NCI-H1092 treated with DMSO at 0.1 percent for 48 hours (cell line): ENCODE data around the gene SETD9.

ENCODE experiments used
- DNase-seq: peaks from one replicate; lab custom pipeline; 2025; lab: John Stamatoyannopoulos, UW

Gene SETD9

DNA sequence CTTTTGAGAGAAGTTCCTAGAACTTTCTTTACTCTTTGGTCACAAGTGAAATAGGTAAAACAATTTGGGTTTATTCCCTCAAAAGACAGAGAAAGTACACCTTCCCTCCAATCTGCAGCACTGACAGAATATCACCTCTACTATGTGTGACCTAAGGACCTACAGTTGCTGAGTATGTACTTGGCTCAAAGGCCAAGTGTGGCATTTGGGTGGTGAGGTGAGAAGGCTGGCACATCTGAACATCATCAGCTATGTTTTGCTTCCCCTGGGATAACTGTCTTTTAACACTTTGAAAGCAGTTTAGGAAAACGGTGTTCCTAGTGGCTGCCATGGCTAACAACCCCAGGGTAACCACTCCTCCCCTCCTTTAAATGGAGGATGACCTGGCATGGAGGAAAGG is 24.9 kb downstream of the SETD9 start:
- DNase-seq, result no peak

DNA sequence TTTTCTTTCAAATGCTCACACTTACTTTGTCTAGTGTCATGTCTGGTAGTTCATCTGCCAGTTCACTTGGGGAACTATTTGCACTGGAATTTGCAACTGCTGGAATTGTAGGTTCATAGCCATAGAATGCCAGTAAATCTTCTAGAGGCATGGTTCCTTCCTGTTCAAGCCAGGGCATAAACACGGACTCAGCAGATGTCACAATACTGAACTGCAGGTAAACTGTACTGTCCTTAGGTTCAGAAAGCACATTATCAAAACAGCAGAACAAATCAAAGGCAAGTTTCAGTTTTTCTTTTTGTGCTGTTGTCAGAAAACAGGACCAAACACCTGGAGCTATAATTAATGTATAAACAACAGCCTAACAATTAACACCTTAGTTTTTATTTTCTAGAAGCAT is 29.5 kb downstream of the SETD9 start:
- no peak for DNase-seq

DNA sequence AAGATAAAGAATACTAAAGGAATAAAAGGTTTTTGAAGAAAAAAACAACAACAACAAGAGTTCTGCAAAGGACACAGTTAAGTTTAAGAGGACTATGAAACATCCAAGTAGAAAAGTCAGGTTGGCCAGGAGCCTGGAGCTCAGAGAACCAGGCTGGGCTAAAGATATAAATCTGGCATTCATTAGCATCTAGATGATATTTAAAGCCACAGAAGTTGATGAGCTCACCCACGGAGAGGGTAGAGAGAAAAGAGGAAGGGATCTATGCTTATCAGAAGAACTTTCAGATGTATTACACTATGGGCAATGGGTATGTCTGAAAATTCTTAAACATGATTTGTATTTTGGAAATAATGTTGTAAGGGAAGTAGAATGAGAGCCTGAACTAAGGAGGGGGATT is 32.6 kb downstream of the SETD9 start:
- DNase-seq, result no peak

DNA sequence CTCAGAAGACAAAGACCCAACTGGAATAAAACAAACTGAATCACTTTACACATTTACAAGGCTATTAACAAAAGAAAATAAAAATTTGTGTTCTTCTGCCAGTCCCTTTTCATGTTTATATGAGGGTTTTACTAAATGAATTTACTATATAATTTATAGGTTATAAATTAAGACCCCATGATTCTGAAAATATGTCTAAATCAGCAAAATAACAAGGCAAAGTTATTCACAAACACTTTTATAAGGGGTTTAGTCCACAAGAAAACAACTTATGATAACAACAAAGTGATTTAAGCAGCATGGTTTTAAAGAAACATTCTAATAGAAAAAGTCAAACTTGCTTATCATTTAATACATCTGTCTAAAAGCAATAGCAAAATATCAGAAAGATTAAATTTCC is 37.7 kb downstream of the SETD9 start:
- no peak for DNase-seq

- peak; percentile 0 for DNase-seq
These were observed 41.3 kb downstream of the SETD9 start for GRCh38 chr5:56950626-56951125.

DNA sequence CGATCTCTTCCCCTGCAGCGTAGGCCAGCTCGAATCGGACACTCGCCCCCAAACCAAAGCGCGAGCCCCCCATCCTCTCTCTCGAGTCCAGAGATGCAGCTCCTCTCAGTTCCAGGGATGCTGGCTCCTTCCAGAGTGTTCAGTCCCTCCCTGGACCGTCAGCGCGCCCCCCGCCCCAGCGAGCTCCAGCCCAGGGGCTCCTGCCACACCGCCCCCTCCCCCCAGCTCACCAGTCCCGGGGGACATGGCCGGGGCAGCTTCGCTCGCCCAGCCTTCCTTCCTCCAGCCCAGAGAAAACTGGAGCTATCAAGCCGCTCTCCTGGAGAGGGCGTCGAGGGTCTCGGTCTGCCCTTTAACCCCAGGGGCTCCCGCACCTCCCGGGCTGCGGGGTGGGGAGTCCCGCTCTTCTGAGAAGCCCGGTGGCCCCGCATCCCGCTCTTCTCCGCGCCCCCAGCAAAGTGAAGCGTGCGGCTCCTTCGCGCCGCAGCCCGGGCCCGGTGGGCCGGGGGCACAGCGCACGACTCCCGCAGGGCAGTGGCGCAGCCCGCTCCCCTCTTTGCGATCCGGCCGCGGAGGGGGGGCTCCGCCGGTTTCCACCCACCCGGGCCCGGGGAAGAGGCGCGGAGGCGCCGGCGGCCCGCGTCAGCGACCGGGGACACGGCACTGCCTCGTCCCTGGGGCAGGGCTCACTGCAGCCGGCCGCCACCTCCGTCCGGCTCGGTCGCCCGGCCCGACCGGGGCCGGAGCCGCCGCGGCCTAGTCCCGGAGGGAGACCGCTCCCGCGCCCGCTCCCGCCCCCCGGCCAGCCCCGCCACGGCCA is 41.9 kb downstream of the SETD9 start:
- peak; percentile 6 for DNase-seq

DNA sequence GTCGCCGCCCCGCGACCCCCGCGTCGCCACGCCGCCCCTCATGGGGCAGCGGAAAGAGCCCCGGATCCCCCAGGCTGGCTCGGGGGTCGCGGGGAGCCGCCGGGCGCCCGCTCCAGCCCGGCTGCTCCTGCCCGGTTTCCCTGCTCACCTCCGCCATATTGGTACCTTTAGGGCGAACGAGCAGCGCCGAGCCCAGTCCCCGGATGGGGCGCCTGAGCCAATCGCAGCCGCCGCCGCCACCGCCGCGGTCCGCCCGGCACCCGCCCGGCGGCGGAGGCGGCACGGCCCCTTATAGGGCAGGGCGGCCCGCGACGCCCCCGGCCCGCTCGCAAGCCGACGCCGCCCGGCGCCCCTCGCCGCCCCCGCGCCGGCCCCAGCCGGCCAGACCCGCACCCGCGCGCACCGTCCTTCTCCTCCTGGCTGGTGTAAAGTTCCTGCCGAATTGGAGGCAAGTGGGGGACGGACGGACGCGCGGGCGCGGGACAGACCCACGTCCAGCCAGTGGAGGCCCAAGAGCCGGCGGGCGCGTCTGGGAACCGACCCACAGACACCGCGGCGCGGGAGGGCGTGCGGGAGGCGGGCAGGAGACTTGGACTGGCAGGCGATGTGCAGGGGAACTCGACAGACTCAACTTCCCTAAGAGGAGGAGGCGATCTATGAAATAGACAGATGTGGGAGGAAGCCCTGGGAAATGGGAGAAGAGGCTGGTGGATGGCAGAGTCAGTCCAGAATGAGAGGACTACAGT is 42.7 kb downstream of the SETD9 start, which contains the start of gene MIER3:
TSS of gene MIER3 (minus strand) at position 178 of the 746 bp plus-strand sequence. CDS start at position 157, 21 bp downstream.
- DNase-seq, result peak; percentile 17

DNA sequence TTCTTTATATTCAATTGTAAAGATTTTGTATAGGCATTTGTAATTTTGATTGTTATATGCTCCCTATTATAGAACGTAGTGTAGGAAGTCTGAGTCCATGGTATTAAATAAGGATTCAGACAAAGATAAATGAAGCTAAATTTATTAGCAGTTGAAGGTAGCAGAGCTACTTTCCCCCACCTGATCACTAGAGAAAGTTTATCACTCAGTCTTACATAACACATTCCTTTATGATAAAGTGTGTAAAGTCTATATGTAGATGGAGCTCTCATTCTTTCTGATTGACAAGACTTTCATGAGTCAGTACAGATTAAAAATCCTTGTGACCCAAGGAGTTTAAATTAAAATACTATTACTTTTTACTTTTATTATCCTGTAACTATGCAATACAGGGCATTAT is 44.9 kb downstream of the SETD9 start:
- DNase-seq, result no peak

DNA sequence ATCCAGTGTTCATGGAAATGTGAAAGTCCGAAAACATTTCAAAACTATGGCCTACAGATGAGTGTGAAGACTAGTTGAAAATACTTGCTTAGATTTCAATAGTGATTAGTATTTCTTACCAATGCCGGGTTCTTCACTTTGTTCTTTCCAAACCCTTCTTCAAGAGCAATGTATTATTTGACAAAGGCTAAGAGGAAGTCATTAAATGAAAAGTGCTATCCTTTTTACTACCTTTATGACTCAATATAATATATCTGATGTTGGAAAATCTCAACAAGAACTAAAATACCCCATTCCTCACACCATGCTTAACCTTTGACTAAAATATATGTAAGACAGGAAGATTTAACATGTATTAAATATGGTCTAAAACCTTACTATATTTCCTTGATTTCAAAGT is 49.2 kb downstream of the SETD9 start:
- no peak for DNase-seq

DNA sequence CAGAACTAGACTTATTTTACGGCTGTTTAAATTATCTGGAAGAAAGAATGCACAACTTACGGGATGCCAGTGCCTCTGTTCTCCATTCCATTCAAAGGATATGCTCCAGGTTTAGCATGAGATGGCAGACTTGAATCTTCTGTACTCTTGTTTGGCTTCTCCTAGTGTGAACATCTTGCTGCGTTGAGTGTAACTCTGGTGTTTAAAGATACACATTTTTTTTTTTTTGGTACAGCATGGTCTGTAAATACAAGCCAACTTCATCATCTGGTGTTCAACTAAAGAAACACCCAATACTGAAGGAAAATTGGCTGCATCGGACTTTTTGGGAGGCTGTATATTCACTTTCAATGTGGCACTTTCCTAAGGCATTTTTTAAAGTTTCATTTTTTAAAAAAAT is 49.9 kb downstream of the SETD9 start:
- no peak for DNase-seq

DNA sequence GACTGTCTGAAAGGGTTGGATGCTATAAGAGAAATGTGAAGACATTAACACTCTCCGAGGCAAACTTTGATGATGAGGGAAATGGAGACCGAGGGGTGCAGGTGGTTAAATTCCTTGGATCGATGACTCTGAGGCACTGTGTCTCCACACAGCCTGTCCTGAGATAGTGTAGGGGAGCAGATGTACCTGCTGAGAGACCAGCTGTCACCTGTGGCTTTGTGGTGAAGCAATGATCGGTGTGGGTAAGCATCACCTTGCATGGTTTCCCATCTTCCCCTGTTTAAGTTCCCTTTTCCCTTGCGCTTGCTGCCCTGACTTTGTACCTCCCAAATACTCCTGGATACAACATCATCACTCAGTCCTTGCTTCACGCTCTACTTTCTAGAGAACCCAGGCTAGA is 52.4 kb downstream of the SETD9 start:
- DNase-seq, result no peak

DNA sequence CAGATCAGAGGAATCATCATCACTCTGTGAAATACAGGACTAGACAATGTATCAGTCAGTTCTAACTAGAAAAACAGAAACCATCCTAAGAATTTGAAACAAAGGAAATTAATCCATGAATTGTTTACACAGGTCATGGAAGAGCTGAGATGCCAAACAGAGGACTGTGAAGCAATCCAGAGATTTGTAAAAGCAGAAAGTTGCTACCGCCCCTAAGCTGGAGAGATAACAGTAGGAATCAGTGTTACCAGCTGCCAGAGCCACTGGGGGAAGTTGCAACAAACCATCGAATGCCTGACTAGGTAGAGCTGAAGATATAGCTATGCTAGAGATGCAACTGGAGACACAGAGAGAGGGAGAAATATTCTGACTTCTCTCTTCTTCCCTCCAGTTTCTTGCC is 52.9 kb downstream of the SETD9 start:
- no peak for DNase-seq

- DNase-seq, result no peak
These were observed 53.9 kb downstream of the SETD9 start for GRCh38 chr5:56963246-56963645.

GRCh38 chr5:56964173-56964572 is 54.8 kb downstream of the SETD9 start:
- no peak for DNase-seq
